ENCODE measurements around the gene GALNS. TPM values are rescaled to one million over a fixed set of nuclear protein-coding genes. Genes with fewer than 3 reads are reported as not detected.
"Not testable (repeated sequence)": the region's sequence is repeated elsewhere in the genome, so short reads cannot be mapped to it uniquely, and the experiment has no call there.

GALNS gene
- total RNA-seq, 3 donors from 2014 or later: 16.2 to 29.5 (median 17.9) TPM

DNA sequence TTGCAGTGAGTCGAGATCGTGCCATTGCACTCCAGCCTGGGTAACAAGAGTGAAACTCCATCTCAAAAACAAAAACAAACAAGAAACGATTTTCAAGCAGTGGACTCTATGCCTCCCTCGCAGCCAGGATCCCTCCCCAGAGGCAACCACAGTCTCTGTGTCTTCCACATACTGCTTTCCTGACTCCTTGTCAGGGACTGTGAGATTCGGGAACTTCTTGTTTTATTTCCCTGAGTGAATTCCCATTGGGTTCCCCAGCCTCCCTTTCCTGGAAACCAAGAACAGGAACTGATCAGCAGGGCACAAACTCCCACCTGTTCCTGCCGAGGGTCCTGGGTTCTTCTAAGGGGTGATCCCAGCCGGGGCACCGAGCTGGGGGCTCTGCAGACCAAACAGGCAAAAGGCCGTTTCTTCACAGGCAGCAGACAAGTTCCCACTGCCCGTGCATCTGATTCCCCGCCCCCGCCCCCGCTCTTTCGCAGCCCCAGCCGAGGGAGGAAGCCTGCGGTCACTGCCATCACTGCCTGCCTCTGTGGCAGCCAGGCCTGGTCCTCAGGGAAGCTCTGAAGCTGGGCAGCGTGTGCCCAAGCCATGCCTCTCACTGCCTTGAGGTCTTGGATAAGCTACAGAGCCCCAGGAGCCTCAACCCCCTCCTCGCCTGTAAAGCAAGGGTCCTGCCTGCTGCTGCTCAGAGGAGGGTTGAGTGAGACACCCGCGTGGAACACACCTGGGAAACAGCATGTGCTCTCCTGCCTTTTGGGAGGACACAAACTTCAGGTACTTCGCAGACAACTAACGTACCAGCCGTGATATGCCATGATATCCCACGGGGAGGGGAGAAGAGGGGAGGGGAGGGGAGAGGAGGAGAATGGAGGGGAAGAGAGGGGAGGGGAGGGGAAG is 66.2 kb downstream of the GALNS start:
- no peak for TF ChIP-seq POLR2AphosphoS5 (IDR thresholded peaks at IDR 0.05)
- H3K9me3 ChIP-seq: no peaks in the 10 kb centered on the region
- H3K27me3 ChIP-seq: peaks cover 0 to 17% of the 10 kb centered on the region in 2 donors
- H3K27ac ChIP-seq: no peak overlapping the region
- no peaks in the 10 kb centered on the region for H3K36me3 ChIP-seq
- no peak overlapping the region for H3K4me3 ChIP-seq
- intact Hi-C loops (cut with DNase I; ENCODE audit: low total_unique reads): no loop called here
- no peaks in the 10 kb centered on the region for H3K4me1 ChIP-seq
- DNase-seq (ENCODE audit: low spot score in 2 of 2): no peak

DNA sequence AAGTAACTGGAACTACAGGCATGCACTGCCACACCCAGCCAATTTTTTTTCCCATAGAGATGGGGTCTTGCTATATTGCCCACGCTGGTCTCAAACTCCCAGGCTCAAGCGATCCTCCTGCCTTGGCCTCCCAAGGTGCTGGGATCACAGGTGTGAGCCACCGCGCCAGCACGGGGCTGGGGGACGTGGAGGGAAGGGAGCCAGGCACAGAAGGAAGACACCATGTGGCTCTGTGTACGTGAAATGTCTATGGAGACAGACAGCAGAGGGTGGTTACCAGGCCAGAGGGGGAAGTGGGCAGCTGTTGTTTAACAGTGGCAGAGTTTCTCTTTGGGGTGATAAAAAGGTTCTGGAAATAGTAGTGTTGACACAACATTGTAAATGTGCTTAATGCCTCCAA is 67.2 kb downstream of the GALNS start:
- intact Hi-C loops (cut with DNase I; ENCODE audit: low total_unique reads): no loop called here
- no peak for DNase-seq (ENCODE audit: low spot score in 2 of 2)

DNA sequence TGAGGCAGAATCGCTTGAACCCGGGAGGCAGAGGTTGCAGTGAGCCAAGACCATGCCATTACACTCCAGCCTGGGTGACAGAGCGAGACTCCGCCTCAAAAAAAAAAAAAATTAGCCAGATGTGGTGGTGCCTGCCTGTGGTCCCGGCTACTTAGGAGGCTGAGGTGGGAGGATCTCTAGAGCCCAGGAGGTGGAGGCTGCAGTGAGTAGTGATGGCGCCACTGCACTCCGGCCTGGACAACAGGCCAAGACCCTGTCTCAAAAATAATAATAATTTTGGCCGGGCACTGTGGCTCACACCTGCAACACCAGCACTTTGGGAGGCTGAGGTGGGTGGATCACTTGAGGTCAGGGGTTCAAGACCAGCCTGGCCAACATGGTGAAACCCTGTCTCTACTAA is 68.0 kb downstream of the GALNS start:
- H3K4me3 ChIP-seq; H3K27ac ChIP-seq; H3K36me3 ChIP-seq; DNase-seq (ENCODE audit: low spot score in 2 of 2); H3K4me1 ChIP-seq; intact Hi-C loops (cut with DNase I; ENCODE audit: low total_unique reads); H3K9me3 ChIP-seq: not testable (repeated sequence)
- H3K27me3 ChIP-seq: peaks cover 0 to 14% of the 10 kb centered on the region in 2 donors

More for the DNA sequence above, 67.2 kb downstream of the GALNS start:
- H3K27ac ChIP-seq: no peak overlapping the region
- H3K27me3 ChIP-seq: peaks cover 0 to 17% of the 10 kb centered on the region in 2 donors
- no peak overlapping the region for H3K4me3 ChIP-seq
- TF ChIP-seq POLR2A (IDR thresholded peaks at IDR 0.05): no peak
- TF ChIP-seq, protein P1, sequence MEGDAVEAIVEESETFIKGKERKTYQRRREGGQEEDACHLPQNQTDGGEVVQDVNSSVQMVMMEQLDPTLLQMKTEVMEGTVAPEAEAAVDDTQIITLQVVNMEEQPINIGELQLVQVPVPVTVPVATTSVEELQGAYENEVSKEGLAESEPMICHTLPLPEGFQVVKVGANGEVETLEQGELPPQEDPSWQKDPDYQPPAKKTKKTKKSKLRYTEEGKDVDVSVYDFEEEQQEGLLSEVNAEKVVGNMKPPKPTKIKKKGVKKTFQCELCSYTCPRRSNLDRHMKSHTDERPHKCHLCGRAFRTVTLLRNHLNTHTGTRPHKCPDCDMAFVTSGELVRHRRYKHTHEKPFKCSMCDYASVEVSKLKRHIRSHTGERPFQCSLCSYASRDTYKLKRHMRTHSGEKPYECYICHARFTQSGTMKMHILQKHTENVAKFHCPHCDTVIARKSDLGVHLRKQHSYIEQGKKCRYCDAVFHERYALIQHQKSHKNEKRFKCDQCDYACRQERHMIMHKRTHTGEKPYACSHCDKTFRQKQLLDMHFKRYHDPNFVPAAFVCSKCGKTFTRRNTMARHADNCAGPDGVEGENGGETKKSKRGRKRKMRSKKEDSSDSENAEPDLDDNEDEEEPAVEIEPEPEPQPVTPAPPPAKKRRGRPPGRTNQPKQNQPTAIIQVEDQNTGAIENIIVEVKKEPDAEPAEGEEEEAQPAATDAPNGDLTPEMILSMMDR (IDR thresholded peaks at IDR 0.05): no peak
- TF ChIP-seq POLR2AphosphoS5 (IDR thresholded peaks at IDR 0.05): no peak
- no peaks in the 10 kb centered on the region for H3K36me3 ChIP-seq
- H3K4me1 ChIP-seq: no peaks in the 10 kb centered on the region
- no peaks in the 10 kb centered on the region for H3K9me3 ChIP-seq

DNA sequence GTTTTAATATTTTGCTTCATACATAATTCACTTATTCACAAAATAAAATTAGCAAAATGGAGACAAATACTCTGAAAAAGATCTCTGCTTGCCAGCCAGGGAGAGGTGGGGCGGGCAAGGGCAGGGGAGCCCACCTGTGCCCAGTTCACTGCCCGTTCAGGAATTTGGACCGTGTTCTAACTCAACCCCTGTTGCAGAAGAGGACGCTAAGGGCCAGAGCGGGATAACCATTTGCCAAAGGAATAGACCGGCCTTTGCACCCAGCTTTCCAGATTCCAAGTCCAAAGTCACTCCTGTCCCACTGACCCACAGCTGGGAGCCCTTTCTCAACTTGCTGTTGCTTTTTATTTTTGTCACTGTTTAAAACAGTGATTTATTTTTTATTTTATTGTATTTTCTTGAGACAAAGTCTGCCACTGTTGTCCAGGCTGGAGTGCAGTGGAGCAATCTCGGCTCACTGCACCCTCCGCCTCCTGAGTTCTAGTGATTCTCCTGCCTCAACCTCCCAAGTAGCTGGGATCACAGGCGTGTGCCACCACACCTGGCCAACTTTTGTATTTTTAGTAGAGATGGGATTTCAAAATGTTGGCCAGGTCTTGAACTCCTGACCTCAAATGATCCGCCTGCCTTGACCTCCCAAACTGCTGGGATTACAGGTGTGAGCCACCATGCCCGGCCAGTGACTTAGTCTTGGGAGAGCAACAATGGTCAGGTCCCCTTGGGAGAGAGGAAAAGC is 69.0 kb downstream of the GALNS start:
- intact Hi-C loops (cut with DNase I; ENCODE audit: low total_unique reads): no loop called here
- TF ChIP-seq POLR2A (IDR thresholded peaks at IDR 0.05) (no peak), POLR2AphosphoS5 (IDR thresholded peaks at IDR 0.05) (no peak)
- TF ChIP-seq, protein P1 (IDR thresholded peaks at IDR 0.05): no peak
- Histone ChIP-seq H3K4me1 (peaks cover 0 to 6% of the 10 kb centered on the region in 2 donors), H3K36me3 (no peaks in the 10 kb centered on the region), H3K27me3 (peaks cover 0 to 4% of the 10 kb centered on the region in 2 donors), H3K4me3 (no peak overlapping the region), H3K27ac (no peak overlapping the region), H3K9me3 (no peaks in the 10 kb centered on the region)
- DNase-seq (ENCODE audit: low spot score in 2 of 2): no peak

DNA sequence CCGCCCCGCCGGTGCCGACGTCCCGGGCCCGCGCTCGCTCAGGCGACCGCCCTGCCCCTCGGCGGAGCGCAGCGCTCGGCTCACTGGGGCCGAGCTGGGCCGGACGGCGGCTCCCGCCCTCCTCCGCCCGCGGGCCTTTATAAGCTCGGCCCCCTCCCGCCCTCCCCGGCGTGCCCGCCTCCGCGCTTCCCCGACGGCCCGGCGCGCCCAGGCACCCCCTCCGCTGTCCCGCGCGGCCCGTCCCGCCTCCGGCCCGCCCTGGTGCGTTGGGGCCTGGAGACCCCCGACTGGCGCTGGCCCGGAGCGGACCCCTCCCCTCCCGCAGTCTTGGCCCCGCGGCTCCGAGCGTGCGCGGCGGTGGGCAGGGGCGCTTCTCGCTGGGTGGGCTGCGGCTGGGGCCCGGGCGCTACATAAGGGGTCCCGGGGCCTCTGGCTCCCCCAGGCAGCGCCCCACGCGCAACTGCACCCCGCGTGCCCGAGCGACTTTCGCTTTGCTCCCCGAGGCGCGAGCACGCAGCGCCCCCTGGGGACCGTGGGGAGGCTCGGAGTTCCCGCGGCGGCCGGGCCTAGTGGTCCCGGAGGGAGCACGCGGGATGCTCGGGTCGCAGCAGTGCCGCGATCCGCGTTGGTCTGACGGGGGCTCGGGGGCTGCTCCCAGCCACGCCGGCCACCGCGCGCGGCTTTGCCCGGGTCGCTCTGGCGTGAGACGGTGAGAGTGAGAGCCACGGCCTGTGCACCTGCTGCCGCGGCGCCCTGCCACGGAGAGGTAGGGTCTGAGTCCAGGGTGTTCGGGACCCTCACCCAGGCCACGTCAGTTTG is 71.4 kb downstream of the GALNS start, which contains the start of gene PIEZO1:
PIEZO1 (minus strand) TSS at position 115 of the 819 bp plus-strand sequence. CDS start 256 bp downstream, outside the sequence.
- H3K27me3 ChIP-seq: no peaks in the 10 kb centered on the region
- H3K9me3 ChIP-seq: no peaks in the 10 kb centered on the region
- peak in 1 of 2 donors; percentile 79 for DNase-seq (ENCODE audit: low spot score in 2 of 2)
- H3K4me1 ChIP-seq: peaks cover 0 to 6% of the 10 kb centered on the region in 2 donors
- H3K27ac ChIP-seq: peak within 1 kb of the TSS; percentile 94 to 99
- intact Hi-C loops (cut with DNase I; ENCODE audit: low total_unique reads): no loop called here
- H3K36me3 ChIP-seq: no peaks in the 10 kb centered on the region
- TF ChIP-seq POLR2AphosphoS5 (IDR thresholded peaks at IDR 0.05) (peak; percentile 25 to 34 (median 32)), POLR2A (IDR thresholded peaks at IDR 0.05) (no peak)
- TF ChIP-seq, protein P1 (IDR thresholded peaks at IDR 0.05): peak; percentile 70 to 92 (median 88)
- H3K4me3 ChIP-seq: peak within 1 kb of the TSS; percentile 75 to 100 (median 84)
